ENCODE data around the gene C10orf90.

Gene C10orf90

DNA sequence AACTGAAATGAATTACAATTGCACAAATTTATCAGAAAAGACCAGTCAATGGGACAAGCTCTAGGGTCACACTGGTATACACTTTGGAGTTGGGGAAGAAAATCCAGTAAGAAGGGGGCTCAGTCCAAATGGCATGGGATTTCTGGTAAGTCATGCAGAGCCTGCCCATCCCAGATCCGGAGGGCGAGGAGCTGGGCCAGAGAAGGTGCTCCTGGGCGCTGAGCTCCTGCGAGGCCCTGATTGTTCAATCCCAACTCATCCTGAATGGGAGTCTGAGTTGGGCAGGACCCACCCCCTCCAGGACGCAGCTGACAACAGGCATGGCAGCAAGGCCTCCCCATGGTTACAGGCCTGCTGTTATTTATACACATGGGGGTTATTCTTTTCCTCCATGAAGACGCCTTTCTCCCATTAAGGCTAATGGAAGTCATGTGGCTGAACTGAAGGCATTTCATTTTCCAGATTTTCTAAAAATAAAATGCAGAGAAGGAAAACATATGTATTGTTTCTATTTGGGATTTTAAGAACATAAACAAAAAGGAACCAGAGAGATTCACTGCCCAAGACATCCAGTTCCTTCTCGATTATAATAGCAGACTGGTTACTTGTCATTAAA is 191.1 kb downstream of the C10orf90 start:
- TF ChIP-seq POLR2AphosphoS5 (IDR thresholded peaks at IDR 0.05; ENCODE audit: low read depth, low read length) (no peak), FOXP2 (optimal IDR thresholded peaks at IDR 0.05; ENCODE audit: borderline replicate concordance, extremely low read depth, extremely low read length, insufficient read depth) (no peak), TAF1 (IDR thresholded peaks at IDR 0.05; ENCODE audit: borderline replicate concordance, insufficient read depth, low read length) (no peak), SIN3A (IDR thresholded peaks at IDR 0.05; ENCODE audit: borderline replicate concordance, insufficient read depth, low read length) (no peak)
- TF ChIP-seq, protein P1, sequence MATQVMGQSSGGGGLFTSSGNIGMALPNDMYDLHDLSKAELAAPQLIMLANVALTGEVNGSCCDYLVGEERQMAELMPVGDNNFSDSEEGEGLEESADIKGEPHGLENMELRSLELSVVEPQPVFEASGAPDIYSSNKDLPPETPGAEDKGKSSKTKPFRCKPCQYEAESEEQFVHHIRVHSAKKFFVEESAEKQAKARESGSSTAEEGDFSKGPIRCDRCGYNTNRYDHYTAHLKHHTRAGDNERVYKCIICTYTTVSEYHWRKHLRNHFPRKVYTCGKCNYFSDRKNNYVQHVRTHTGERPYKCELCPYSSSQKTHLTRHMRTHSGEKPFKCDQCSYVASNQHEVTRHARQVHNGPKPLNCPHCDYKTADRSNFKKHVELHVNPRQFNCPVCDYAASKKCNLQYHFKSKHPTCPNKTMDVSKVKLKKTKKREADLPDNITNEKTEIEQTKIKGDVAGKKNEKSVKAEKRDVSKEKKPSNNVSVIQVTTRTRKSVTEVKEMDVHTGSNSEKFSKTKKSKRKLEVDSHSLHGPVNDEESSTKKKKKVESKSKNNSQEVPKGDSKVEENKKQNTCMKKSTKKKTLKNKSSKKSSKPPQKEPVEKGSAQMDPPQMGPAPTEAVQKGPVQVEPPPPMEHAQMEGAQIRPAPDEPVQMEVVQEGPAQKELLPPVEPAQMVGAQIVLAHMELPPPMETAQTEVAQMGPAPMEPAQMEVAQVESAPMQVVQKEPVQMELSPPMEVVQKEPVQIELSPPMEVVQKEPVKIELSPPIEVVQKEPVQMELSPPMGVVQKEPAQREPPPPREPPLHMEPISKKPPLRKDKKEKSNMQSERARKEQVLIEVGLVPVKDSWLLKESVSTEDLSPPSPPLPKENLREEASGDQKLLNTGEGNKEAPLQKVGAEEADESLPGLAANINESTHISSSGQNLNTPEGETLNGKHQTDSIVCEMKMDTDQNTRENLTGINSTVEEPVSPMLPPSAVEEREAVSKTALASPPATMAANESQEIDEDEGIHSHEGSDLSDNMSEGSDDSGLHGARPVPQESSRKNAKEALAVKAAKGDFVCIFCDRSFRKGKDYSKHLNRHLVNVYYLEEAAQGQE (IDR thresholded peaks at IDR 0.05; ENCODE audit: insufficient read depth in 1 of 2, low read depth in 2 of 2, low read length in 2 of 2): no peak

DNA sequence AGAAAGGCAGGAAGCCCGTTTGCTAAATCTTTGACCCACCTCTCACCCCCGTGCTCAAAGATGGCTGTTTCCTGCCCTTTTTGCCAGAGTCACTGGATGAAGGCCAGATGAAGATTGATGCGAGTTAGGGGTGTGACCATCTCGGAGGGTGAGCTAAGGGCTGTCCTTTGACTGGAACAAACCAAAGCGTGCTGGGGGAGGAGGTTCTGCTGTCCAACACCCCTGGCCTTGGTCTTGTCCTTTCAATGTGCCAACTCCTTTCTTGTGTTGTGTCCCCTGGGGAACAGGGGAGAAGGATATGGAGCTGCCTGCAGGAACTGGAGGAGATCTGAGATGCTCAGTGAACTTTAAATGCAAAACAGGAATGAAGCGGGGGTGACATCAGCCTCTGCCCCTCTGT is 191.9 kb downstream of the C10orf90 start:
- no peak for TF ChIP-seq TAF1 (IDR thresholded peaks at IDR 0.05; ENCODE audit: borderline replicate concordance, insufficient read depth, low read length)
- no peak for TF ChIP-seq POLR2AphosphoS5 (IDR thresholded peaks at IDR 0.05; ENCODE audit: low read depth, low read length)
- TF ChIP-seq, protein P1 (IDR thresholded peaks at IDR 0.05; ENCODE audit: insufficient read depth in 1 of 2, low read depth in 2 of 2, low read length in 2 of 2): no peak
- no peak for TF ChIP-seq FOXP2 (optimal IDR thresholded peaks at IDR 0.05; ENCODE audit: borderline replicate concordance, extremely low read depth, extremely low read length, insufficient read depth)
- no peak for TF ChIP-seq SIN3A (IDR thresholded peaks at IDR 0.05; ENCODE audit: borderline replicate concordance, insufficient read depth, low read length)

DNA sequence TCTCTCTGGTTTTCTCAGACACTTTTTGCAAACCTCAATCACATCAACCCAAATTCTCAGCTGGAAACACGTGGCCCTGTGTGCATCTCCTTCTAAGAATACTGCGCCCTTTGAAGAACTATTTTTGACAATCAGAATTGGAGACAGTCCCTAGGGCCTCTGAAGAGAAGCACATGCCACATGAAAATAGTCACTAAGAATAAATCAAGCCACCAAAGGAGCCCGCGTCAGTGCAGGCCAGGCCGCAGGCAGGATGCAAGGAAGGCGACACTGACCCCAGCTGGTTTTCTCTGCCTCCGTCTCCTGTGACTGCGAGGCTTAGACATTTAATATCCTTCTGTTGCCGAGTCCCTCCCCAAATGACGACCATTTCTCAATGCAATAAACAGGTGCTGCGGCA is 194.2 kb downstream of the C10orf90 start:
- TF ChIP-seq POLR2AphosphoS5 (IDR thresholded peaks at IDR 0.05; ENCODE audit: low read depth, low read length) (no peak), FOXP2 (optimal IDR thresholded peaks at IDR 0.05; ENCODE audit: borderline replicate concordance, extremely low read depth, extremely low read length, insufficient read depth) (no peak), TAF1 (IDR thresholded peaks at IDR 0.05; ENCODE audit: borderline replicate concordance, insufficient read depth, low read length) (no peak), SIN3A (IDR thresholded peaks at IDR 0.05; ENCODE audit: borderline replicate concordance, insufficient read depth, low read length) (no peak)
- TF ChIP-seq, protein P1 (IDR thresholded peaks at IDR 0.05; ENCODE audit: insufficient read depth in 1 of 2, low read depth in 2 of 2, low read length in 2 of 2): no peak

DNA sequence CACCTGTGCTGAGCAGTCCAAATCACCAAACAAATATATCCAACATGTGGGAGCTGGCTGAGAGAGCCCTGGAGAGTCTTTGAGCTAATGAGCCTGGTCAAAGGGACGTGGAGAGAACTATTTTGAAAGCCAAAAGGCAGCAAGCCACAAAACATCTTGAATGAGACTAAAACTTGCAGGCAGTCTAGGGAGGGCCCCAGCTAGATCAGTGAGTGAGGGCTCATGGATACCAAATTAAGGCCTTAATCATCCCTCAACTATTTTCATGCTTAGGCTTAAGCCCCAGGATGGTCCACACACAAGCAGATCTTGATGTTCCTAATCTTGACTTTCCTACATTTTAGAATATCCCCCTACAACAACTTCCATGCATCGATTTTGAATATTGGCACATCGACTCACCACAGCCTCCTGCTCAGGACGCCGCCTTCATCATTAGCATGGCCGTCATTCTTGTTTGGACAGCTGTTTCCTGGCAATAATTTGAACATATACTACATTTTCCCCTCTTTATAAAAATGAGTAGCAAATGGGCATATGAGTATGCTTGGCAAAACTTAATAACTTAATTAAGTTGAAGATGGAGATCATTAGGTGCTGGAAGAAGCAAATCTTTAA is 195.3 kb downstream of the C10orf90 start:
- TF ChIP-seq TAF1 (IDR thresholded peaks at IDR 0.05; ENCODE audit: borderline replicate concordance, insufficient read depth, low read length) (no peak), FOXP2 (optimal IDR thresholded peaks at IDR 0.05; ENCODE audit: borderline replicate concordance, extremely low read depth, extremely low read length, insufficient read depth) (no peak), POLR2AphosphoS5 (IDR thresholded peaks at IDR 0.05; ENCODE audit: low read depth, low read length) (no peak), SIN3A (IDR thresholded peaks at IDR 0.05; ENCODE audit: borderline replicate concordance, insufficient read depth, low read length) (no peak)
- TF ChIP-seq, protein P1 (IDR thresholded peaks at IDR 0.05; ENCODE audit: insufficient read depth in 1 of 2, low read depth in 2 of 2, low read length in 2 of 2): no peak
